Cardiac muscle cell (in vitro differentiated cells and primary cell): ENCODE measurements around the gene AK2. TPM values are rescaled to one million over a fixed set of nuclear protein-coding genes. Genes with fewer than 3 reads are reported as not detected.
A peak's percentile ranks its signal among the peaks of the same experiment; 100 is the strongest.
"Not testable (repeated sequence)": the region's sequence is repeated elsewhere in the genome, so short reads cannot be mapped to it uniquely, and the experiment has no call there.

ENCODE experiments used
- DNase-seq, 2 donors: peaks; one replicate each; pipeline versions ENCODE4 v3.0.0 to v3.0.0-alpha.2; 2010 to 2017; ENCODE audit warnings: low read depth in 1 of 2, low spot score in 1 of 2
- H3K27ac ChIP-seq: fragments of 200-600 bp; sonication (generic); 2 replicates; pipeline ENCODE4 v1.5.1; 2016
- H3K27me3 ChIP-seq: fragments of 200-600 bp; sonication (generic); 2 replicates; pipeline ENCODE4 v1.6.0; 2016; ENCODE audit warnings: control low read depth
- H3K36me3 ChIP-seq: fragments of 200-600 bp; sonication (generic); 2 replicates; pipeline ENCODE4 v1.5.1; 2016; ENCODE audit warnings: control low read depth
- H3K4me1 ChIP-seq: fragments of 200-600 bp; sonication (generic); 2 replicates; pipeline ENCODE4 v1.8.1; 2017; ENCODE audit warnings: low read depth, mild to moderate bottlenecking, mixed run types
- H3K4me3 ChIP-seq: fragments of 200-600 bp; sonication (generic); 2 replicates; pipeline ENCODE4 v1.5.1; 2016; ENCODE audit warnings: mild to moderate bottlenecking
- H3K9me3 ChIP-seq: fragments of 200-600 bp; sonication (generic); 2 replicates; pipeline ENCODE4 v1.5.1; 2017; ENCODE audit warnings: low read depth, mild to moderate bottlenecking, control low read depth
- CTCF ChIP-seq: IDR thresholded peaks from 2 replicates; pipeline ENCODE4 v1.5.1; 2012; ENCODE audit warnings: low read depth, mild to moderate bottlenecking, low read length
- polyA plus RNA-seq: library from polyadenylated mRNA; unstranded; fragments of >200 nt; fragmentation: Nextera tagmentation; extraction: Ambion mirVana; gene quantifications from 2 replicates; pipeline ENCODE4 v1.2.1, GENCODE V29; 2016
- total RNA-seq: library from RNA; depleted of rRNA; stranded (reverse); fragments of >200 nt; gene quantifications from 2 replicates; pipeline ENCODE4 v1.2.3, GENCODE V29; 2016

The AK2 gene
- total and polyA plus RNA-seq, 2 experiments from 2014 or later: 201 to 281 TPM

GRCh38 chr1:33048426-33048825, 11.7 kb upstream of the AK2 start:
- Histone ChIP-seq H3K36me3 (no peaks in the 10 kb centered on the region), H3K27me3 (no peaks in the 10 kb centered on the region), H3K9me3 (no peaks in the 10 kb centered on the region)

GRCh38 chr1:33047839-33048305, 11.2 kb upstream of the AK2 start:
- Histone ChIP-seq H3K27me3 (no peaks in the 10 kb centered on the region), H3K4me1 (peaks cover 12% of the 10 kb centered on the region), H3K9me3 (no peaks in the 10 kb centered on the region), H3K36me3 (no peaks in the 10 kb centered on the region), H3K27ac (no peak overlapping the region), H3K4me3 (no peak overlapping the region)
- DNase-seq: no peak
- no peak for TF ChIP-seq CTCF

More at GRCh38 chr1:33048426-33048825, 11.7 kb upstream of the AK2 start:
- no peak overlapping the region for H3K27ac ChIP-seq
- no peak for TF ChIP-seq CTCF
- H3K4me1 ChIP-seq: peaks cover 9% of the 10 kb centered on the region
- no peak for DNase-seq
- H3K4me3 ChIP-seq: no peak overlapping the region

- DNase-seq: no peak
- TF ChIP-seq CTCF: no peak
These were observed 10.6 kb upstream of the AK2 start for GRCh38 chr1:33047290-33047689.

GRCh38 chr1:33046234-33046633, 9.6 kb upstream of the AK2 start:
- not testable (repeated sequence) for DNase-seq, H3K36me3 ChIP-seq, H3K27ac ChIP-seq, H3K4me3 ChIP-seq, H3K9me3 ChIP-seq, H3K27me3 ChIP-seq
- H3K4me1 ChIP-seq: peaks cover 12% of the 10 kb centered on the region

More at GRCh38 chr1:33047290-33047689, 10.6 kb upstream of the AK2 start:
- H3K27me3 ChIP-seq: no peaks in the 10 kb centered on the region
- no peaks in the 10 kb centered on the region for H3K9me3 ChIP-seq
- peaks cover 12% of the 10 kb centered on the region for H3K4me1 ChIP-seq
- H3K4me3 ChIP-seq: no peak overlapping the region
- H3K36me3 ChIP-seq: no peaks in the 10 kb centered on the region
- H3K27ac ChIP-seq: no peak overlapping the region

- peak in 1 of 2 donors; percentile 46 for DNase-seq
- TF ChIP-seq CTCF: no peak
- H3K27ac ChIP-seq: no peak overlapping the region
- peaks cover 12% of the 10 kb centered on the region for H3K4me1 ChIP-seq
- H3K4me3 ChIP-seq: no peak overlapping the region
- H3K27me3 ChIP-seq: no peaks in the 10 kb centered on the region
- no peaks in the 10 kb centered on the region for H3K9me3 ChIP-seq
- no peaks in the 10 kb centered on the region for H3K36me3 ChIP-seq
These were observed 9.1 kb upstream of the AK2 start for GRCh38 chr1:33045814-33046213.

- Histone ChIP-seq H3K36me3 (no peaks in the 10 kb centered on the region), H3K27ac (no peak overlapping the region), H3K9me3 (no peaks in the 10 kb centered on the region), H3K4me1 (peaks cover 12% of the 10 kb centered on the region), H3K4me3 (no peak overlapping the region), H3K27me3 (no peaks in the 10 kb centered on the region)
- no peak for TF ChIP-seq CTCF
- peak in 1 of 2 donors; percentile 34 for DNase-seq
These were observed 8.6 kb upstream of the AK2 start for GRCh38 chr1:33045246-33045645.
